ENCODE results near the gene TMEM107. TPM values are rescaled to one million over a fixed set of nuclear protein-coding genes. Genes with fewer than 3 reads are reported as not detected.

The TMEM107 gene
- total RNA-seq, 4 donors from 2014 or later: 0.77 to 42.6 (median 25.1) TPM

DNA sequence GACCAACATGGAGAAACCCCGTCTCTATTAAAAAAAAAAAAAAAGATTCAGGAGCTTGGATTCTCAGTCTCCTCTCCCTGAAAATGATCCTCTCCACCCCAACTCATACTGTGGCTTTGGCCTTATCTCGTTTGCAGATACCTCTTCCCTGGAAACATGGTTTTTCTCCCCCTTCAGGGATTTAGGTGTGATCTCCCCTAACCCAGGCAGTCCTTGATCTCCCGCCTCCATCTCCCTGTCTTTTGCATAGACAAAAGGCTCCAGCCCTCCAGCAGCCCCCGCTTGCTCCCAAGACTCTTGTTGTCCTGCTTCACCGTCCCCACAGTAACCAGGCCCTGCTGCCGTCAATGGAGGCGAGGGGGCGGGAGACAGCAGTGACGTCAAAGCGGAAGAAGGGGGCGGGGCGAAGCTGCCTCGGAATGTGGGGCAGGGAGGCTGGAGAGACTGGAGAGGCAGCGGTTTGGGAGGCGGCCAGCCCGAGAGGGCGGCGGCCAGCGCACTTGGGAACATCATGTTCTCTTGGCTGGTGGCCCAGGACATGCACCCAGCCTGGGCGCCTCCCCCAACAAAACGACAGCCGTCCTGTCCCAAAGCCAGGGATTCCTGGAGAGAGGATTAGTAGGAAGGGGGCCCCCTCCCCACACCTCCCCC, 22.1 kb downstream of the TMEM107 start:
- Histone ChIP-seq H3K4me1 (peaks cover 7 to 21% of the 10 kb centered on the region in 2 donors), H3K36me3 (no peaks in the 10 kb centered on the region), H3K27ac (peak overlapping the region; percentile 100), H3K9me3 (no peaks in the 10 kb centered on the region), H3K27me3 (no peaks in the 10 kb centered on the region), H3K4me3 (peak overlapping the region; percentile 89 to 93)
- DNase-seq: peak; percentile 100
- TF ChIP-seq POLR2A (IDR thresholded peaks at IDR 0.05): peak; percentile 90 to 91
- TF ChIP-seq, protein P1, sequence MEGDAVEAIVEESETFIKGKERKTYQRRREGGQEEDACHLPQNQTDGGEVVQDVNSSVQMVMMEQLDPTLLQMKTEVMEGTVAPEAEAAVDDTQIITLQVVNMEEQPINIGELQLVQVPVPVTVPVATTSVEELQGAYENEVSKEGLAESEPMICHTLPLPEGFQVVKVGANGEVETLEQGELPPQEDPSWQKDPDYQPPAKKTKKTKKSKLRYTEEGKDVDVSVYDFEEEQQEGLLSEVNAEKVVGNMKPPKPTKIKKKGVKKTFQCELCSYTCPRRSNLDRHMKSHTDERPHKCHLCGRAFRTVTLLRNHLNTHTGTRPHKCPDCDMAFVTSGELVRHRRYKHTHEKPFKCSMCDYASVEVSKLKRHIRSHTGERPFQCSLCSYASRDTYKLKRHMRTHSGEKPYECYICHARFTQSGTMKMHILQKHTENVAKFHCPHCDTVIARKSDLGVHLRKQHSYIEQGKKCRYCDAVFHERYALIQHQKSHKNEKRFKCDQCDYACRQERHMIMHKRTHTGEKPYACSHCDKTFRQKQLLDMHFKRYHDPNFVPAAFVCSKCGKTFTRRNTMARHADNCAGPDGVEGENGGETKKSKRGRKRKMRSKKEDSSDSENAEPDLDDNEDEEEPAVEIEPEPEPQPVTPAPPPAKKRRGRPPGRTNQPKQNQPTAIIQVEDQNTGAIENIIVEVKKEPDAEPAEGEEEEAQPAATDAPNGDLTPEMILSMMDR (IDR thresholded peaks at IDR 0.05): peak in 1 of 4 experiments; percentile 13
- intact Hi-C loops (cut with DNase I; ENCODE audit: low total_unique reads): no loop called here

DNA sequence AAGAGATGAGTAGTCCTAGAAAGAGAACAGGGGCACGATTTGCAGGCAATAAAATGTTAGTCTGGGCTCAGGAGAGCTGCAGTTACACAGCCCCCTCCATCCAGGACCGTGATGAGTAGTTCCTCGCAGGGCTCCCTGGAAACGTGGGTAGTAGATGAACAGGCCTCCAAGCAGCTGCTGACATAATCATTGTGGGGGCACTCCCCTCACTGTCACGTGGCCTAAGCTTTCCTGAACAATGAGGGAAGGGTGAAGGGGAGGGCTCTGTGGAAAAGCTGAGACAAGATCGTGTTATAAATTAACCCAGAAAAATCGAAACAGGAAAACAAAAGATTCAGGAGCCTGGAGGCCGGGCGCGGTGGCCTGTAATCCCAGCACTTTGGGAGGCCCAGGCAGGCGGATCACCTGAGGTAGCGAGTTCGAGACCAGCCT, 22.6 kb downstream of the TMEM107 start:
- Histone ChIP-seq H3K27me3 (no peaks in the 10 kb centered on the region), H3K27ac (peak overlapping the region; percentile 100), H3K9me3 (no peaks in the 10 kb centered on the region), H3K4me1 (peaks cover 7 to 21% of the 10 kb centered on the region in 2 donors), H3K36me3 (no peaks in the 10 kb centered on the region), H3K4me3 (peak overlapping the region; percentile 74 to 93)
- TF ChIP-seq, protein P1 (IDR thresholded peaks at IDR 0.05): no peak
- TF ChIP-seq POLR2A (IDR thresholded peaks at IDR 0.05): peak; percentile 63 to 64
- intact Hi-C loops (cut with DNase I; ENCODE audit: low total_unique reads): no loop called here
- peak; percentile 90 to 96 for DNase-seq

DNA sequence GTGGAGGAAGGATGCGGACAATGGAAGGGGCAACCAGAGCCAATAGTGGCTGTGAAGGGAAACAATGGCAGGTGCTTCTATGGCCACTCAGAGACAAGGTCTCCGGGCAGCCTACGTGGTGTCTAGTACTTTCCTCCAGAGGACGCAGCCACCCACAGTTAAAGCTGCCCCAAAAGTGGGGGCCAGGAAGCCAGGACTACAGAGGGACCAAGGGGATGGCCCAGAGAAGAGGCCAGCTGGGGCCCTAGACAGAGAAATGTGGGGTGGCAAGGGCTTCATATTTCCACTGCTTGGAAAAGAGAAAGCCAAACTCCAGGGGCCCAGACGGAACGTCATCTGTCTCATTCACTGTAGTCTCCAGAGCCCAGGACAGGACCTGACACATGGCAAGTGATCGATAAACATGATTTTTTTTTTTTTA, 23.1 kb downstream of the TMEM107 start:
- H3K4me3 ChIP-seq: peak overlapping the region; percentile 74 to 93
- H3K36me3 ChIP-seq: no peaks in the 10 kb centered on the region
- peak in 1 of 2 donors; percentile 49 for DNase-seq
- H3K4me1 ChIP-seq: peaks cover 7 to 21% of the 10 kb centered on the region in 2 donors
- no peaks in the 10 kb centered on the region for H3K27me3 ChIP-seq
- no peak for TF ChIP-seq POLR2A (IDR thresholded peaks at IDR 0.05)
- TF ChIP-seq, protein P1 (IDR thresholded peaks at IDR 0.05): no peak
- H3K27ac ChIP-seq: peak overlapping the region; percentile 100
- intact Hi-C loops (cut with DNase I; ENCODE audit: low total_unique reads): no loop called here
- H3K9me3 ChIP-seq: no peaks in the 10 kb centered on the region

DNA sequence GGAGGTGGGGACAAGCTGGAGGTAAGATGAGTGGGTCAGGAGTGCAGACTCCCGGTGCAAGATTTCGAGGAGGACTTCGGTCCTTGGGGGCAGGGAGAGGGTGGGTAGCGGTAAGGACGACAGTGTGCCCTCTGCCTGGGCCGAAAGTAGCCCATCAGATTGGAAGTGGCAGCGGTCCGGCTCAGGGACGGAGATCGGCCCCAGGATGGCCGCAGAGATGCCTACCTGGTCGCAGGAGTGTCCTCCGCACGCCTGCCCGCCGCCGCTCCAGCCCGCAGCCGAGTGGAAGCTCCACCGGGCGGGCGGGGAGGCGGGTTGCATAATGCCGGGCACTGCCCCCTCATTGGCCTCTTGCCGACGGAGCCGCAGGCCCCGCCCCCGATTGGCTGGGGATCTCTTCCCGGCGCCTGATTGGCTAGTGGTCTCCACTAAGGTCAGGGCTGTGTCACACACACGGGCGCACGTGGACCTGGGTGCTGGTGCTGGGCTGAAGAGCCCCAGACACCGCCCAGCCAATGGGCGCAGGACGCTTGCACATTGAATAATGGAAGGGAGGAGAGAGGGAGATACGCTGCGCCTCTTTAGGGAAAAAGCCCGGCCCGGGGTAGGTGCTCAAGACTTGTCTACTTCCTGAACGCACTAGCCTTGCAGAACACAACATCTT, 23.9 kb downstream of the TMEM107 start, which contains the start of gene PER1:
PER1 (minus strand) TSS at position 293 of the 664 bp plus-strand sequence. CDS start 1,698 bp downstream, outside the sequence.
- Histone ChIP-seq H3K9me3 (no peaks in the 10 kb centered on the region), H3K27me3 (no peaks in the 10 kb centered on the region), H3K4me1 (peaks cover 7 to 21% of the 10 kb centered on the region in 2 donors), H3K27ac (peak within 1 kb of the TSS; percentile 100), H3K36me3 (no peaks in the 10 kb centered on the region), H3K4me3 (peak within 1 kb of the TSS; percentile 72 to 74)
- TF ChIP-seq POLR2A (IDR thresholded peaks at IDR 0.05): peak; percentile 94 to 98
- TF ChIP-seq, protein P1 (IDR thresholded peaks at IDR 0.05): peak in 1 of 4 experiments; percentile 12
- intact Hi-C loops (cut with DNase I; ENCODE audit: low total_unique reads): no loop called here
- DNase-seq: peak; percentile 96 to 98

DNA sequence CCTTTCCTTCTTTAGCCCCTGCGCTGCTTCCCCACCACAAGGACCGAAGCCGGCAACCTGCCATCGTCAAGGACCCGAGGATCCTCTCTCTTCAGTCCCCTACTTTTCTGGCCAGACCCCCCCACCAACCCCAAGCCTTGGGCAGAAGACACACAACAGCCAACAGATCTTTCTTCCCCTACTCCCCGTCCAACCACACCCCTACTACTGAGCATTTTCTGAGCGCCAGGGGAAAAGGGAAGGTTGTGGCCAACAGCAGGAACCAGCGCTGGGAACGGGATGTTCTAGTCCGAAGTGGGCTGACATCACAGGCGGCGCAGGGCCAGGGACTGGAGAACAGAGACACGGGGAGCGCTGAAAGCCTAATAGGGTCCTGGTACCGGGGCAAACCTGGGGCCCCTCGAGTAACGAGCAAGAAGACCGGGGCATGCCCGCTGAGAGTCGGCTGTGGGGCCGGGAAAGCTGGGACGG, 24.5 kb downstream of the TMEM107 start:
- peak overlapping the region; percentile 72 to 74 for H3K4me3 ChIP-seq
- no peaks in the 10 kb centered on the region for H3K9me3 ChIP-seq
- peaks cover 7 to 21% of the 10 kb centered on the region in 2 donors for H3K4me1 ChIP-seq
- TF ChIP-seq POLR2A (IDR thresholded peaks at IDR 0.05): peak in 1 of 2 donors; percentile 35
- TF ChIP-seq, protein P1 (IDR thresholded peaks at IDR 0.05): peak in 1 of 4 experiments; percentile 15
- H3K36me3 ChIP-seq: no peaks in the 10 kb centered on the region
- intact Hi-C loops (cut with DNase I; ENCODE audit: low total_unique reads): no loop called here
- H3K27me3 ChIP-seq: no peaks in the 10 kb centered on the region
- H3K27ac ChIP-seq: peak overlapping the region; percentile 100
- DNase-seq: peak; percentile 93 to 96
